NCI-H2029 (cell line): ENCODE data around the gene AMFR.

Experiments used
- DNase-seq: peaks from one replicate; lab custom pipeline; 2025; lab: John Stamatoyannopoulos, UW

AMFR gene

GRCh38 chr16:56347166-56347565 lies 78.2 kb downstream of the AMFR start:
- no peak for DNase-seq

DNA sequence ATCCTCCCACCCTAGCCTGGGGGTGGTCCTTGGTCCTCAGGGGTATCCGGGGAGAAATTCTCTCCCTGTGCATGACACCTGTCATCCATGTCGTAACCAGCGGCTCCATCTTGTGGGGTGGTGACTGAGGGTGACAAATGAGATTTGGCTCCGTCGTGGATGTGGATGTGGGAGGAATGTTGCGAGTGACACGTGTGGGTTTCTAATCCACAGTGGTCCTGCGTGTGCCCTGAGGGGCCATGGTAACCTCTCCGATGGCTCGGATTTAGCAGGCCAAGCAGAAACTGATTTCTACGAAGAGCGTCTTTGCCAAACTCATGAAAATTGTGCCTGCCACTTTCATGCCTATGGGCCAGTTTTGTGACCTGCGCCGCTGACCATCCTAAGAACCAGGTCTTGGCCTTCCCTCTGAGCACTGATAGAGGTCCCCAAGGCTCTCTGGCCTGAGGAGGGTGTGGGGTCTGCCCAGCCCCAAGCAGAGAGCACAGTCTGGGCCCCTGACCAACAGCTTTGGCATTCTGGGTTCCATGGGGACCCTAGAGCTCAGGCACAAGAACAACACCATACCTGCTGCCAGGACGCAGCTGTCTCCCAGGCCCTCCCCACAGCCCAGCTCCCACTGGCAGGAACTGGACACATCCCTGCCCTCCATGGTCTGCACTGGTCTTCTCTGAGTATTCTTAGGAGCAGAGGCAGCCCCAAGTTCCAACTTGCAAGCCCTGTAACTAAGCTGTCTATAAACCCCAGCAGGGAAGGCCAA lies 79.0 kb downstream of the AMFR start:
- no peak for DNase-seq

- DNase-seq: no peak
Measured at GRCh38 chr16:56345406-56346050, 79.8 kb downstream of the AMFR start.

- DNase-seq: no peak
Measured at GRCh38 chr16:56344518-56345405, 80.6 kb downstream of the AMFR start.

DNA sequence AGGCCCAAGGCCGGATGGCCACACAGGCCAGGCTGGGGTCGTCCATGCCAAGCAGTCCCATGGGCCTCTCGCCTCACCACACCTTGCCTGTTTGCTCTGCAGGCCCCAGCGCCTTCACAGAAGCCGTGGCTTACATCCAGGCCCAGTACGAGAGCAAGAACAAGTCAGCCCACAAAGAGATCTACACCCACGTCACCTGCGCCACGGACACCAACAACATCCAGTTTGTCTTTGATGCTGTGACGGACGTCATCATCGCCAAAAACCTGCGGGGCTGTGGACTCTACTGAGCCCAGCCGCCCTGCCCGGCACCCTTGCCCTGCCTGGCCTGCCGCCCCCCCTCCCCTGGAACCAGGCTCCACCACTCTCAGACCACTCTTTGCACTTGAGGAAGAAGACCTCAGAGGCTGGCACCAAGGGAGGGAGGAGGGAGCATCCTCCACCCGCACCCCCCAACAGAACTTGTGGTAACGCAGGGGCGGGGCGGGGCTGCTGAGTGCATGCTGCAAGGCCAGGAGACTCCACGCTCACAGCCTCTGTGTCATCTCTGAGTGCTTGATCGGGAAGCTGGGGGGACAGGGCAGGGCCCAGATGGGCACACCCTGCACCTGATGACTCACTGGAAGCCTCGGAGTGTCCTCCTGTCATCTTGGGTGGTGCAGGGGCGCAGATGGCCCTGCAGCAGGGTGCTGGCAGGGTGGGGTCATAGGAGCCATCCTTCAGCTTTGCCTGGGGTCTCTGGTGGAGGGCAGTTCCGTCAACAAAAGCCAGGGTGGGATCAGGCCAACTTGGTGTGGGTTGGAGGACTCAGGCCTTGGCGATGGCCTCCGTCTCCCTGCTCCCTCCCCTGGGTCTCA lies 81.5 kb downstream of the AMFR start:
- no peak for DNase-seq

GRCh38 chr16:56341656-56342399 lies 83.5 kb downstream of the AMFR start:
- no peak for DNase-seq

DNA sequence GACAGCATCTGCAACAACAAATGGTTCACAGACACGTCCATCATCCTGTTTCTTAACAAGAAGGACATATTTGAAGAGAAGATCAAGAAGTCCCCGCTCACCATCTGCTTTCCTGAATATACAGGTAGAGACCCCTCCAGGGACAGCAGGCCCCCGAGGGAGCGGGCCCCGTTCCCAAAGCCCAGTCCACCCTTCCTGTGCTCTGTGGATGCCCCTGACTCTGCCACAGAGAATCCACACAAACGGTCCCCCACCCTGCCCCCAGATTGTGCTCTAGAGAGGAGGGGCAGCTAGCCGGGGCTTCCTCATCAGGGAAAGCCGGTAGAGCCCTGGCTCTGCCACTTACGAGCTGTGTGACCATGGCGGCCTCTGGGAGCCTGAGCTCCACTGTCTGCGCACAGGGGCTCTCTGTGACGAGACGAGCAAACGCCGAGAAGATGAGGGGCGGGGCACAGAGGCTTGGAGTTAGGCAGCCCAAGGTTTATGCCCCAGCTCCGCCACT lies 84.4 kb downstream of the AMFR start:
- DNase-seq: no peak

GRCh38 chr16:56340416-56340815 lies 84.9 kb downstream of the AMFR start:
- DNase-seq: no peak

DNA sequence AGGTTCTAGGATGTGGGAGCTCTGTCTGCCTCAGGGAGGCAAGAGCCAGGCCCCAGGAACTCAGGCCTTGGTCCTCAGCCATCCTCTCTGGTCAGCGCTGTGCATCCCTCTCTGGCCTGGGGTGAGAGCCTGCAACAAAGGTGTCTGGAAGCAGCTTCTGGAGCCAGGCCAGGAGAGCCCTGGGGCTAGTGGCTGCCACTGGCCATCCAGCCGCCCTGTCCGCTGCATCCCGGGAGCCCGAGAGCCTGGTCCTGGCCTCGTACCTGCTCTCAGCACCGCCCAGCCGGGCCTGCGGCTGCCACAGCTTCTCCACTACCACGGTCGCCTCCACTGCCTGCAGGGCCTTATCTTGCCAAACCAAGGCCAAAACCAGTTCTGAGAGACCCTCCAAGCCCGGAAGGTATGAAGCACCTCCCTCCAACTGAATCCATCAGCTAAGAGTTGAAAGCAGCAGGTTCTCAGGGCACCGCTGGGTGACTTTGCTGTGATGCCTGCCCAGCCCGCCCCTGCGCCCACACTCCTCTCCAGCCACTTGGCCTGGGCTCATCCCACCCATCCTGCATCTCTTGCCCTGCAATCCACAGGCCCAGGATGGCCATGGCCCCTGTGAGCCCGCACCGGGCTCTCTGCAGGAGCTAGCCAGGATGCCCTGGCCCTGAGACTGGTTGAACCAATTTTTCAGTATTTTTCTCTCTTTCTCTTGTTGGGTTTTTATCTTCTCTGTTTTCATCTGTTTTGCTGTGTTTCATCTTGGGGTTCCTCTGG lies 85.7 kb downstream of the AMFR start:
- no peak for DNase-seq

- no peak for DNase-seq
Measured at GRCh38 chr16:56338566-56339318, 86.6 kb downstream of the AMFR start.

DNA sequence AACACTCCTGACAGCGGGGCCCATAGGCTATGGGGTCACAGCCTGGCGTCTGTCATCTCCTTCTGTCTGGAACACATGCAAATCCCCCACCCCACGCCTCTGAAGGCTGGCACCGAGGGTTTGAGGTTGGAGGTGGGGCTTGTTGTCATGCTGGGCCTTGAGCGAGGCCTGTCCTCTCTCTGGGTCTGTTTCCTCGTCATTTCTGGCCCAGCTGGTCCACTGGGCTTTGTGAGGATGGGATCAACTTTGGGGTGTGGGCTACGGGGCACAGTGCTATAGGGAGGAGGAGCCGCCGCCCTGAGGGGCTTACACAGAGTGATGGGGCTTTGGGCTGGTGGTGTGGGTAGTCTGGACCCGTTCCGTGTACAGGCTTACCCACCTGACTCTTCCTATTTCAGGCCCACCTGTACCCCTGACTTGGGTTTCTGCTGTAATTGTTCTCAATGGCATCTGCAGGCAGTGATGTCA lies 87.5 kb downstream of the AMFR start:
- DNase-seq: no peak

DNA sequence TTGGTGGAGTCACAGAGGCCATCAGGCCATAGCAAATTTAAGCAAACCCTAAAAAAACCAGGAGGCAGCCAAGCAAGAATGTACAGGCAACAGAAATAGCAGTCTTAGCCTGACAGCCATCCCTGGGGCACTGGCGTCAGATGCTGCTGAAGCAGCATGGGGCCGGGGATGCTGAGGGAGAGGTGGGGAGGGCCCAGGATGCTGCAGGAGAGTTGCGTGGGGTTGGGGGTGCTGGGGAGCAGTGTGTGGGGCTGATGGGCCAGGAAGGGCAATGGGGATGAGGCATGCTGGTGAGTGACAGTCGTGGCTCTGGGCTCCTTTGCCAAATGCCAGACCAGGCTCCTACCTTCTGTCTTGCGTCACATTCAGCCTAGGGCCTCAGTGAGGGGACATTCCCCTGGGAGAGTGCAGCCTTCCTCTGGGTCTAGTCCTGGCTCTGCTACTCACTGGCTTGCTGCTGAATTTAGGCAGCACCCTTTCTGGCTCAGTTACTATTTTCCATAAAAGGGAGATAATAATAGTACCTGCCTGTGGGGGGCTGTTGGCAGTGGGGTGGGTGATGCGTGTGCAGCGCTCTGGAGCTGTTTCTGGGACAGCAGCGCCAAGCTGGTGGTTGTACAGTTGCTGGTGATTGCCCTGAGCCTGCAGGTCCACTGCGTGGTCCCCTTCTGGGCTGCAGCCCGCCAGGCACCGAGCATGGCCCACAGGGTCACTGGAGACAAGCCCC lies 88.1 kb downstream of the AMFR start:
- no peak for DNase-seq

DNA sequence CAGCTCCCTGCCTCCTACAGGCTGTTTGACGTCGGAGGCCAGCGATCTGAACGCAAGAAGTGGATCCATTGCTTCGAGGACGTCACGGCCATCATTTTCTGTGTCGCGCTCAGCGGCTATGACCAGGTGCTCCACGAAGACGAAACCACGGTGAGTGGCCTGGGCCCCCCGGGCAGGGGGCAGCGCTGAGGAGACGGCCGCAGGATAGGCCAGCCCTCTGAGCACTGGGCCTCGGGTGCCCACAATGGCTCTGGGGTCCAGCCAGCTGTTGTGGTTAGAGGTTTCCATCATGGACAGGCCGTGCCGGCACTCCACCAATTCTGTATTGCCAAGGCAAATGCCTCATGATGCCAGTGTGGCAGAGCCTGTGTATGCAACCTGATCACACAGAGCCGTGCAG lies 88.6 kb downstream of the AMFR start:
- DNase-seq: no peak

- DNase-seq: no peak
Measured at GRCh38 chr16:56336071-56336688, 89.2 kb downstream of the AMFR start.

DNA sequence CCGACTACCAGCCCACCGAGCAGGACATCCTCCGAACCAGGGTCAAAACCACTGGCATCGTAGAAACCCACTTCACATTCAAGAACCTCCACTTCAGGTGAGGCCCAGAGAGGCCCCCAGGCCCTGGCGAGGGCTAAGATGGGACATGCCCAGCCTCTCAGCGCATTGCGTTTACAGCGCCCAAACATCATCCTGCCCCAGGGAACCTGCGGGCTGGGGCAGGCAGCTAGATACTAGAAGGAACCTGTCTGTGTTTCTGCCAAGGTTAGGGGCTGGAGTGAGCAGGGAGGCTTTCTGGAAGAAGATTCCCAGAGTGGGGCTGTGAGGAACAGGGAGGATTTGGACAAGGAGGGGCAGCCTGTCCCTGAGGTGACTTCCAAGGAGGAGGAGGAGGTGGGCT lies 90.6 kb downstream of the AMFR start:
- DNase-seq: no peak

DNA sequence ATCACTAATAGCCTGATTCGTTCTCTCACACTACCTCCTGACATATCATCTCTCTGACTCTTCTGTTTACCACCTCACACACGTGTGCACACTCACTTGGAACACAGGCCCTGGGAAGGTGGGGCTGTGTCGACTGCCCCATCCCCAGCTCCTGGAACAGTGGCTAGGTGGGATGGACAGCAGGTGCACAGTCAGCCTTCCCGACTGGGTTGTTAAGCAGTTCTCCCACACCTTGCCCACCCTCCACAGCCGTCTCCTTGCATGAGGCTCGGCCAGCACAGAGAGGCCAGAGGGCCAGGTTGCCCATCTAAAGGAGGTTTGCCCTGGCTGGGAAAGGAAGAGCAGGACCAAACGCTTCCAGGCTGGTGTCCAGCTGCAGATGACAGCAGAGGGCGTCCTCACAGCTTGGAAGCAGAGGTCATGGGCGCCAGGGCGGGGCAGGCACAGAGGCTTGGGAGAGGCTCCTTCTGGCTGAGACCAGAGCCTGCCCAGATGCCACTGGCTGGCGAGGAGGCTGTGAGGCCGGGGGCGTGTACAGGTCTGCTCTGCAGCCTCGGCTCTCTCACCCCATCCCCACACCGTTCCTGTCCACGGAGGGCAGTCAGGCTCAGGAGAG lies 92.8 kb downstream of the AMFR start:
- DNase-seq: no peak

DNA sequence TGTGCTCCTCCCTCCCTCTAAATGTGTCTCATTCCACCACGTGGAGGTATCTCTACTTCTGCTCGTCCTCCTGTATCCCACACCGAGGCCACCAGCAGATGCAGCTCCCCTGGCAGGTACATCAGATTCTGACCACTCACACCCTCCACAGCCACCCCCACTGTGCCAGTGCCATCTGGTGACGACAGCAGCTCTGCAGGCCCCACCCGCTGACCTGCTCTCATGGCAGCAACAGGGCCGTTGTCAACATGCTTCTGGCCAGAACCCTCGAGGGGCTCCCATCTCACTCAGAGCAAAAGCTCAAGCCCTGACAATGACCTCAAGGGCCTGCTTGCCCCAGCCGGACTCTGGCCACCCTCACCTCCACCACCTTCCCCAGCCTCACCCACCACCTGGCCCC lies 93.4 kb downstream of the AMFR start:
- no peak for DNase-seq

GRCh38 chr16:56331399-56331798 lies 93.9 kb downstream of the AMFR start:
- no peak for DNase-seq
